ENCODE data around the gene GAL3ST2. TPM values are rescaled to one million over a fixed set of nuclear protein-coding genes. Genes with fewer than 3 reads are reported as not detected.
A peak's percentile ranks its signal among the peaks of the same experiment; 100 is the strongest.

GAL3ST2 gene
- total and polyA plus RNA-seq, 2 of the 8 experiments (the other 6 are each of a cell fraction or from before 2014, with no cell fraction given), result not detected

- H3K36me3 ChIP-seq (ENCODE audit: control insufficient read depth in 2 of 4, insufficient read depth in 4 of 4, low read length in 3 of 4), result no peaks in the 10 kb centered on the region
- H2BK5ac ChIP-seq (ENCODE audit: low read depth, low read length), result 0 out of 2 replicates have a peak overlapping the region, but pooled peaks have one; percentile 7
- no peak overlapping the region; the same call in 1 of the 2 replicates for H2BK15ac ChIP-seq (ENCODE audit: low read length)
- H2AK5ac ChIP-seq (ENCODE audit: low read depth, low read length), result no peak overlapping the region
- peak overlapping the region; percentile 54 for H4K91ac ChIP-seq (replicated peaks; ENCODE audit: insufficient read length, low read length)
- 0 out of 2 replicates have a peak, but pooled peaks cover 2% of the 10 kb centered on the region for H3K23me2 ChIP-seq (ENCODE audit: low read depth, low read length)
- H2BK12ac ChIP-seq (ENCODE audit: low read depth, low read length), result peak overlapping the region; percentile 81; the same call in 1 of the 2 replicates
- CTCF ChIA-PET (ENCODE audit: partially characterized antibody), result interaction anchor here (0.8 to 1.4 kb wide), 3 partner anchors 34 to 70 kb away, joined by 3 to 10 read pairs (median 5); no protein-coding TSS in a partner anchor
- peaks cover 4 to 19% (median 10%) of the 10 kb centered on the region in 4 experiments for H3K4me1 ChIP-seq (replicated peaks in 1 of 4; ENCODE audit: control insufficient read depth in 3 of 4, insufficient read depth in 4 of 4, low read length in 3 of 4)
- no peak overlapping the region for H3K56ac ChIP-seq (replicated peaks; ENCODE audit: insufficient read length, low read depth, low read length)
- peaks cover 0 to 16% (median 5%) of the 10 kb centered on the region in 4 experiments; a peak in 5 of 7 replicates for H3K27me3 ChIP-seq (replicated peaks in 1 of 4; ENCODE audit: control insufficient read depth in 3 of 4, extremely low read depth in 1 of 4, insufficient read depth in 3 of 4, low read length in 3 of 4)
- no peak for TF ChIP-seq EGR1 (IDR thresholded peaks at IDR 0.05; ENCODE audit: borderline replicate concordance, low read depth, low read length)
- peak; percentile 43; the same call in 1 of the 2 replicates for TF ChIP-seq MAX (IDR thresholded peaks at IDR 0.05)
- TF ChIP-seq, protein P1, sequence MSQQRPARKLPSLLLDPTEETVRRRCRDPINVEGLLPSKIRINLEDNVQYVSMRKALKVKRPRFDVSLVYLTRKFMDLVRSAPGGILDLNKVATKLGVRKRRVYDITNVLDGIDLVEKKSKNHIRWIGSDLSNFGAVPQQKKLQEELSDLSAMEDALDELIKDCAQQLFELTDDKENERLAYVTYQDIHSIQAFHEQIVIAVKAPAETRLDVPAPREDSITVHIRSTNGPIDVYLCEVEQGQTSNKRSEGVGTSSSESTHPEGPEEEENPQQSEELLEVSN (IDR thresholded peaks at IDR 0.05), result 0 out of 2 replicates have a peak, but pooled peaks have one; percentile 23
- POLR2A ChIA-PET (ENCODE audit: partially characterized antibody), result interaction anchor here (0.6 to 1.1 kb wide), 3 partner anchors 16 to 82 kb away, joined by 3 to 5 read pairs (median 4); no protein-coding TSS in a partner anchor
- H3K9me3 ChIP-seq (ENCODE audit: insufficient read depth in 2 of 2, low read depth in 1 of 2, low read length in 1 of 2), result no peaks in the 10 kb centered on the region
- no peak overlapping the region for H3K27ac ChIP-seq (ENCODE audit: low read depth, low read length)
- no peak overlapping the region for H3K23ac ChIP-seq (ENCODE audit: insufficient read length)
- FAIRE-seq (no peak), DNase-seq (ENCODE audit: low read depth in 1 of 2, low spot score in 2 of 2) (peak in 1 of 2 experiments; percentile 53)
- no peak overlapping the region for H3K4ac ChIP-seq (replicated peaks; ENCODE audit: insufficient read length, low read depth, low read length)
- 45% methylated on average over 16 of the region's 17 CpGs; no CpG with 5 or more reads in 1 of the 2 experiments for WGBS, 2 experiments (ENCODE audit: extremely low coverage in 1 of 2, insufficient coverage in 1 of 2, insufficient read length in 1 of 2, insufficient replicate concordance in 2 of 2, low coverage in 1 of 2, low lambda C conversion rate in 2 of 2, missing lambda C conversion rate in 1 of 2)
- no peak overlapping the region for H3K4me3 ChIP-seq (ENCODE audit: extremely low read depth in 1 of 4, insufficient read depth in 2 of 4, low read depth in 3 of 4, low read length in 4 of 4)
- H4K8ac ChIP-seq (ENCODE audit: extremely low read depth, insufficient read depth, low read length), result no peak overlapping the region
- H4K20me1 ChIP-seq (replicated peaks in 1 of 2; ENCODE audit: control insufficient read depth in 1 of 2, insufficient read depth in 2 of 2, low read length in 2 of 2), result no peaks in the 10 kb centered on the region
- no peak overlapping the region; the same call in 1 of the 2 replicates for H2AFZ ChIP-seq (ENCODE audit: low read length)
- no peaks in the 10 kb centered on the region for H3K79me1 ChIP-seq (ENCODE audit: low read depth, low read length)
- H2BK20ac ChIP-seq (ENCODE audit: low read length), result peak overlapping the region; percentile 92; the same call in 1 of the 2 replicates
- H3K18ac ChIP-seq (ENCODE audit: extremely low read depth, low read length), result no peak overlapping the region; the same call in 1 of the 2 replicates
- no peak overlapping the region for H4K5ac ChIP-seq (ENCODE audit: insufficient read length, low read depth, low read length)
- H3K9ac ChIP-seq (replicated peaks in 1 of 4; ENCODE audit: extremely low read depth in 1 of 4, low read depth in 3 of 4, low read length in 3 of 4), result no peak overlapping the region
- no peak overlapping the region; a peak in 1 of 4 replicates for H3K4me2 ChIP-seq (ENCODE audit: insufficient read depth in 1 of 2, low read depth in 2 of 2, low read length in 2 of 2)
- peak overlapping the region; percentile 38 for H2BK120ac ChIP-seq (replicated peaks; ENCODE audit: low read depth, low read length)
- no peak overlapping the region for H3K14ac ChIP-seq (ENCODE audit: insufficient read length)
- H3K79me2 ChIP-seq (ENCODE audit: control insufficient read depth in 1 of 2, insufficient read depth in 2 of 2, low read length in 2 of 2), result no peaks in the 10 kb centered on the region
Observed at GRCh38 chr2:241808051-241808720, 31.6 kb downstream of the GAL3ST2 start.

All from H1 (cell line).